ENCODE measurements around the gene CD44. TPM values are rescaled to one million over a fixed set of nuclear protein-coding genes. Genes with fewer than 3 reads are reported as not detected.

CD44 gene
- total RNA-seq, 1 experiment from 2014 or later = 61.4 TPM

- DNase-seq = no peak
- ChIA-PET CTCF (interaction anchor here (0.7 kb wide), 1 partner anchor 78 kb away, joined by 5 read pairs; no protein-coding TSS in a partner anchor), POLR2A (no interaction called here)
- no peak overlapping the region for H3K4me3 ChIP-seq (ENCODE audit: low read depth, low read length)
- no peak overlapping the region for H3K4me3 Mint-ChIP-seq (ENCODE audit: unreplicated experiment)
- intact Hi-C loops (cut with micrococcal nuclease; ENCODE audit: unreplicated experiment) = no loop called here
- peaks cover 5% of the 10 kb centered on the region; the same call in 1 of the 2 replicates for H3K9me3 ChIP-seq
- no TSS peak for BruUV-seq (replicated peaks)
- no peaks in the 10 kb centered on the region for H3K27me3 Mint-ChIP-seq (ENCODE audit: insufficient read depth, unreplicated experiment)
- H3K27me3 ChIP-seq (replicated peaks; ENCODE audit: control insufficient read depth, insufficient read depth, low read length) = no peaks in the 10 kb centered on the region
- TF ChIP-seq, protein P1, sequence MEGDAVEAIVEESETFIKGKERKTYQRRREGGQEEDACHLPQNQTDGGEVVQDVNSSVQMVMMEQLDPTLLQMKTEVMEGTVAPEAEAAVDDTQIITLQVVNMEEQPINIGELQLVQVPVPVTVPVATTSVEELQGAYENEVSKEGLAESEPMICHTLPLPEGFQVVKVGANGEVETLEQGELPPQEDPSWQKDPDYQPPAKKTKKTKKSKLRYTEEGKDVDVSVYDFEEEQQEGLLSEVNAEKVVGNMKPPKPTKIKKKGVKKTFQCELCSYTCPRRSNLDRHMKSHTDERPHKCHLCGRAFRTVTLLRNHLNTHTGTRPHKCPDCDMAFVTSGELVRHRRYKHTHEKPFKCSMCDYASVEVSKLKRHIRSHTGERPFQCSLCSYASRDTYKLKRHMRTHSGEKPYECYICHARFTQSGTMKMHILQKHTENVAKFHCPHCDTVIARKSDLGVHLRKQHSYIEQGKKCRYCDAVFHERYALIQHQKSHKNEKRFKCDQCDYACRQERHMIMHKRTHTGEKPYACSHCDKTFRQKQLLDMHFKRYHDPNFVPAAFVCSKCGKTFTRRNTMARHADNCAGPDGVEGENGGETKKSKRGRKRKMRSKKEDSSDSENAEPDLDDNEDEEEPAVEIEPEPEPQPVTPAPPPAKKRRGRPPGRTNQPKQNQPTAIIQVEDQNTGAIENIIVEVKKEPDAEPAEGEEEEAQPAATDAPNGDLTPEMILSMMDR (IDR thresholded peaks at IDR 0.05; ENCODE audit: insufficient read depth in 1 of 2, low read depth in 1 of 2, low read length in 1 of 2, severe bottlenecking in 1 of 2, unreplicated experiment in 1 of 2) = no peak
- H3K4me1 Mint-ChIP-seq (ENCODE audit: low read depth, unreplicated experiment) = peaks cover 8% of the 10 kb centered on the region
- H3K36me3 Mint-ChIP-seq (ENCODE audit: insufficient read depth, unreplicated experiment) = no peaks in the 10 kb centered on the region
- no peak overlapping the region for H3K27ac Mint-ChIP-seq (ENCODE audit: unreplicated experiment)
- H3K4me1 ChIP-seq = peaks cover 4% of the 10 kb centered on the region; the same call in 1 of the 2 replicates
- H3K36me3 ChIP-seq (ENCODE audit: control insufficient read depth, insufficient read depth, low read length) = no peaks in the 10 kb centered on the region
- H3K9me3 Mint-ChIP-seq (ENCODE audit: unreplicated experiment) = no peaks in the 10 kb centered on the region
These were observed 102.1 kb downstream of the CD44 start for GRCh38 chr11:35241083-35241482.

GRCh38 chr11:35241531-35241930, 102.6 kb downstream of the CD44 start:
- CTCF ChIA-PET = no interaction called here
- Mint-ChIP-seq H3K4me3 (ENCODE audit: unreplicated experiment) (no peak overlapping the region), H3K9me3 (ENCODE audit: unreplicated experiment) (no peaks in the 10 kb centered on the region), H3K4me1 (ENCODE audit: low read depth, unreplicated experiment) (peaks cover 8% of the 10 kb centered on the region), H3K36me3 (ENCODE audit: insufficient read depth, unreplicated experiment) (no peaks in the 10 kb centered on the region), H3K27me3 (ENCODE audit: insufficient read depth, unreplicated experiment) (no peaks in the 10 kb centered on the region), H3K27ac (ENCODE audit: unreplicated experiment) (no peak overlapping the region)
- no peak for DNase-seq
- no peak overlapping the region for H3K4me3 ChIP-seq (ENCODE audit: low read depth, low read length)
- TF ChIP-seq, protein P1 (IDR thresholded peaks at IDR 0.05; ENCODE audit: insufficient read depth in 1 of 2, low read depth in 1 of 2, low read length in 1 of 2, severe bottlenecking in 1 of 2, unreplicated experiment in 1 of 2) = no peak
- H3K27me3 ChIP-seq (replicated peaks; ENCODE audit: control insufficient read depth, insufficient read depth, low read length) = no peaks in the 10 kb centered on the region
- intact Hi-C loops (cut with micrococcal nuclease; ENCODE audit: unreplicated experiment) = no loop called here
- POLR2A ChIA-PET = no interaction called here
- peaks cover 4% of the 10 kb centered on the region; the same call in 1 of the 2 replicates for H3K4me1 ChIP-seq
- BruUV-seq (replicated peaks) = no TSS peak
- H3K36me3 ChIP-seq (ENCODE audit: control insufficient read depth, insufficient read depth, low read length) = no peaks in the 10 kb centered on the region
- peaks cover 5% of the 10 kb centered on the region; the same call in 1 of the 2 replicates for H3K9me3 ChIP-seq

DNA sequence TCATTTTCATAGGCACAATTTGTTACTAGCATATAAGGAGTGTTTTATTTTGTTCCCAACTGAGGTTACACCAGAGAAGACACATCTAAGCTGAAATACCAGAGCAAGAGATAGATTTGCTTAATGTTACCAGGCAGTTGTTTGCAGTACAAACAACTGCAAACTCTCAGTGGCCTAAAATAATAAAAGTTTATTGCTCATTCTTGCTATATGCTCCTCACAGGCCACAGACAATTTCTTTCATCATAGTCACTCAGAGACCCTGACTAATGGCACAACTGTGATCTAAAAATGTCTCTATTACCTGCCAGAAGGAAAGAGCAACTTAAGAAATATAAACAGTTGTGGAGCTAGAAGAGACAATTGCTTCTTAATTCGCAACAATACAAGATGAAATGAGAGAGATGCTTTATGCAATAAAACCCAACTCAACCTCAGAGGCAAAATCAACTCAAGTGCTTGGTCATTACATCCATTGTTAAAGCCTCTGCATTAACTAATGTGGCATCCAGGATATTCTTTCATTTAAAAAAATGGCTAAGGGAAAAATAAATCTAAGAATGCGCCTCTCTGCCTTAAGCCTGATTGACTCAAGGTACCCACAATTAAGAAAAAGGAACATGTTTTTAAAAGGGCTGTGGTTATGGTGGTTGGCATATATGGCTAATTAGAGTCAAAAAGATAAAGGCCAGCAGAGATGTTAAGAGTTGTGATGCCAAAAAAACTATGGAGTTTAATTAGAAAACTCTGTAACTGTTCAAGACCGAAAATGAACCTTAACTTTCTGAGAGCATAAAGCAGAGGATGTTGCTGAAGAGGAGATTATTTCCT, 103.7 kb downstream of the CD44 start:
- H3K27me3 ChIP-seq (replicated peaks; ENCODE audit: control insufficient read depth, insufficient read depth, low read length) = no peaks in the 10 kb centered on the region
- H3K4me3 ChIP-seq (ENCODE audit: low read depth, low read length) = no peak overlapping the region
- H3K27ac Mint-ChIP-seq (ENCODE audit: unreplicated experiment) = no peak overlapping the region
- no peaks in the 10 kb centered on the region for H3K36me3 Mint-ChIP-seq (ENCODE audit: insufficient read depth, unreplicated experiment)
- no TSS peak for BruUV-seq (replicated peaks)
- H3K27me3 Mint-ChIP-seq (ENCODE audit: insufficient read depth, unreplicated experiment) = no peaks in the 10 kb centered on the region
- intact Hi-C loops (cut with micrococcal nuclease; ENCODE audit: unreplicated experiment) = no loop called here
- H3K4me3 Mint-ChIP-seq (ENCODE audit: unreplicated experiment) = no peak overlapping the region
- no peaks in the 10 kb centered on the region for H3K36me3 ChIP-seq (ENCODE audit: control insufficient read depth, insufficient read depth, low read length)
- TF ChIP-seq, protein P1 (IDR thresholded peaks at IDR 0.05; ENCODE audit: insufficient read depth in 1 of 2, low read depth in 1 of 2, low read length in 1 of 2, severe bottlenecking in 1 of 2, unreplicated experiment in 1 of 2) = no peak
- peaks cover 4% of the 10 kb centered on the region; the same call in 1 of the 2 replicates for H3K4me1 ChIP-seq
- DNase-seq = no peak
- no peaks in the 10 kb centered on the region for H3K9me3 Mint-ChIP-seq (ENCODE audit: unreplicated experiment)
- POLR2A ChIA-PET = no interaction called here
- CTCF ChIA-PET = interaction anchor here (0.6 kb wide), 1 partner anchor 238 kb away, joined by 3 read pairs; no protein-coding TSS in a partner anchor
- peaks cover 7% of the 10 kb centered on the region for H3K4me1 Mint-ChIP-seq (ENCODE audit: low read depth, unreplicated experiment)
- H3K9me3 ChIP-seq = peaks cover 5% of the 10 kb centered on the region; the same call in 1 of the 2 replicates

Measured in Caco-2 (cell line).